ENCODE data around the gene PPEF1.

- TF ChIP-seq CTCF (IDR thresholded peaks at IDR 0.05), result no peak
- TF ChIP-seq EZH2phosphoT487 (IDR thresholded peaks at IDR 0.05), result no peak
- TF ChIP-seq EZH2 (IDR thresholded peaks at IDR 0.05), result no peak
These were observed 19.5 kb upstream of the PPEF1 start for GRCh38 chrX:18687856-18688495.

Data from neural progenitor cell (in vitro differentiated cells).